Loucy (cell line): ENCODE results near the gene LMAN1L.

Experiments
- H2AFZ ChIP-seq: fragments of 200-600 bp; sonication (generic); 2 replicates; pipeline ENCODE4 v1.6.0; 2016; ENCODE audit warnings: antibody characterized with exemption, mild to moderate bottlenecking, low read length, moderate library complexity
- H3F3A ChIP-seq: fragments of 200-600 bp; 2 replicates; pipeline ENCODE4 v1.6.0; 2016; ENCODE audit warnings: antibody characterized with exemption, low read depth, mild to moderate bottlenecking
- H3K27me3 ChIP-seq: fragments of 200-600 bp; sonication (generic); 2 replicates; pipeline ENCODE4 v1.6.1; 2014; ENCODE audit warnings: low read length, mild to moderate bottlenecking; ENCODE audit not compliant: insufficient read depth, poor library complexity, severe bottlenecking
- H3K36me3 ChIP-seq: fragments of 200-600 bp; sonication (generic); 2 replicates; pipeline ENCODE4 v1.6.1; 2016; ENCODE audit warnings: low read length; ENCODE audit not compliant: insufficient read depth
- H3K4me1 ChIP-seq: fragments of 200-600 bp; sonication (generic); 2 replicates; pipeline ENCODE4 v1.5.1; 2014; ENCODE audit warnings: low read length, mild to moderate bottlenecking; ENCODE audit not compliant: insufficient read depth, poor library complexity, severe bottlenecking
- H3K4me2 ChIP-seq: fragments of 200-600 bp; sonication (generic); 2 replicates; pipeline ENCODE4 v1.6.0; 2014; ENCODE audit warnings: antibody characterized with exemption, low read length, low read depth, mild to moderate bottlenecking; ENCODE audit not compliant: poor library complexity, severe bottlenecking
- H3K4me3 ChIP-seq: fragments of 200-600 bp; sonication (generic); 2 replicates; pipeline ENCODE4 v1.5.1; 2014; ENCODE audit warnings: low read length, mild to moderate bottlenecking, mixed read lengths; ENCODE audit not compliant: poor library complexity, severe bottlenecking
- H3K79me2 ChIP-seq: fragments of 200-600 bp; sonication (generic); 2 replicates; pipeline ENCODE4 v1.6.1; 2014; ENCODE audit warnings: low read length; ENCODE audit not compliant: insufficient read depth
- H3K9ac ChIP-seq: fragments of 200-600 bp; sonication (generic); 2 replicates; pipeline ENCODE4 v1.6.0; 2014; ENCODE audit warnings: mild to moderate bottlenecking, low read depth, low read length, moderate library complexity; ENCODE audit not compliant: poor library complexity, severe bottlenecking
- H3K9me2 ChIP-seq: fragments of 200-600 bp; sonication (generic); replicated peaks from 2 replicates; pipeline ENCODE4 v1.6.1; 2016; ENCODE audit warnings: low read depth, low read length, mixed read lengths
- H3K9me3 ChIP-seq: fragments of 200-600 bp; sonication (generic); 2 replicates; pipeline ENCODE4 v1.6.1; 2014; ENCODE audit warnings: mild to moderate bottlenecking, antibody characterized with exemption, low read length, low read depth; ENCODE audit not compliant: insufficient read depth
- H4K20me1 ChIP-seq: fragments of 200-600 bp; sonication (generic); 2 replicates; pipeline ENCODE4 v1.6.0; 2014; ENCODE audit warnings: antibody characterized with exemption, low read length, mild to moderate bottlenecking; ENCODE audit not compliant: insufficient read depth, poor library complexity, severe bottlenecking
- EZH2phosphoT487 ChIP-seq: fragments of 200-600 bp; IDR thresholded peaks from 2 replicates; pipeline ENCODE4 v1.6.1; 2018; ENCODE audit warnings: antibody characterized with exemption, mild to moderate bottlenecking, moderate library complexity, borderline replicate concordance
- TF ChIP-seq, protein P1 (sequence below): fragments of 200-600 bp; sonication (generic); conservative IDR thresholded peaks from 2 replicates; pipeline ENCODE4 v1.5.1; 2014; ENCODE audit warnings: mild to moderate bottlenecking, antibody characterized with exemption, low read length

LMAN1L gene

DNA sequence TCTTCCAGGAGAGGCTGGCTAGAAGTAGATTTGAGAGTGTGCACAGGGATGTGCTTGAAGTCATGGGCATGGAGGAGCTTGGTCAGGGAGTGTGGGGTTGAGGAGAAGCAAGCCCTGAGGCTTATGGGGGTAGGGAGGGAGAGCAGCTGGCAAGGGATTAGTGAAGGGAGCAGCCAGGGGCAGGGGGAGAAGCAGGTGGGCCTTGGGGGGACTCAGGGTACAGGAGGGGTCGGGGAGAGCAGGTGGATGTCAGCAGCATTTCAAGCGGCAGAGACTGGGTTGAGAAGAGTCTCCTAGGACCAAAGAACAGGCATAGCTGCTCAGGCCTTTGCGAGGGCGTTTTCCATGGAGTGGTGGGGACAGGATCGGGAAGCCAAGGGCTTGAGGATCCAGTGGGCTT is 3.4 kb upstream of the LMAN1L start:
- Histone ChIP-seq H3K36me3 (peaks cover 8% of the 10 kb centered on the region; the same call in 1 of the 2 replicates), H3K4me1 (no peaks in the 10 kb centered on the region), H3F3A (no peaks in the 10 kb centered on the region; the same call in 1 of the 2 replicates), H3K4me3 (no peak overlapping the region), H3K9me2 (no peaks in the 10 kb centered on the region), H4K20me1 (no peaks in the 10 kb centered on the region), H3K9me3 (no peaks in the 10 kb centered on the region), H3K79me2 (no peaks in the 10 kb centered on the region), H2AFZ (no peak overlapping the region), H3K9ac (no peak overlapping the region), H3K27me3 (no peaks in the 10 kb centered on the region), H3K4me2 (no peak overlapping the region)
- TF ChIP-seq, protein P1, sequence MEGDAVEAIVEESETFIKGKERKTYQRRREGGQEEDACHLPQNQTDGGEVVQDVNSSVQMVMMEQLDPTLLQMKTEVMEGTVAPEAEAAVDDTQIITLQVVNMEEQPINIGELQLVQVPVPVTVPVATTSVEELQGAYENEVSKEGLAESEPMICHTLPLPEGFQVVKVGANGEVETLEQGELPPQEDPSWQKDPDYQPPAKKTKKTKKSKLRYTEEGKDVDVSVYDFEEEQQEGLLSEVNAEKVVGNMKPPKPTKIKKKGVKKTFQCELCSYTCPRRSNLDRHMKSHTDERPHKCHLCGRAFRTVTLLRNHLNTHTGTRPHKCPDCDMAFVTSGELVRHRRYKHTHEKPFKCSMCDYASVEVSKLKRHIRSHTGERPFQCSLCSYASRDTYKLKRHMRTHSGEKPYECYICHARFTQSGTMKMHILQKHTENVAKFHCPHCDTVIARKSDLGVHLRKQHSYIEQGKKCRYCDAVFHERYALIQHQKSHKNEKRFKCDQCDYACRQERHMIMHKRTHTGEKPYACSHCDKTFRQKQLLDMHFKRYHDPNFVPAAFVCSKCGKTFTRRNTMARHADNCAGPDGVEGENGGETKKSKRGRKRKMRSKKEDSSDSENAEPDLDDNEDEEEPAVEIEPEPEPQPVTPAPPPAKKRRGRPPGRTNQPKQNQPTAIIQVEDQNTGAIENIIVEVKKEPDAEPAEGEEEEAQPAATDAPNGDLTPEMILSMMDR: 0 out of 2 replicates have a peak, but pooled peaks have one; percentile 4
- TF ChIP-seq EZH2phosphoT487: no peak

DNA sequence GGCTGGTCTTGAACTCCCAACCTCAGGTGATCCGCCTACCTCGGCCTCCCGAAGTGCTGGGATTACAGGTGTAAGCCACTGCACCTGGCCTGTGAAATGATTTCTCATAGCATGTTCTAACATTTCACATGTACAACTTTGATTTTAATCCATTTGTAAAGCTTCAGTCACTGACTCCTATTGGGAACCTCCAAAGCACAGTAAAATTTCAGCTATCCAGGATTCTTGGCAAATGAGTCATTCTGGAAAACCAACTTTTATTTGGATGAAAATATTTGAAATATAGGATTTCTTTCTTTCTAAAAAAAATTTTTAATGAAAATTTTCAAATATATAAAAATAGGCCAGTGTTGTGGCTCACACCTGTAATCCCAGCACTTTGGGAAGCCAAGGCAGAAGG is 2.7 kb upstream of the LMAN1L start:
- no peaks in the 10 kb centered on the region for H3K9me2 ChIP-seq
- H3K9me3 ChIP-seq: no peaks in the 10 kb centered on the region
- no peaks in the 10 kb centered on the region for H4K20me1 ChIP-seq
- no peak overlapping the region for H3K9ac ChIP-seq
- H3F3A ChIP-seq: no peaks in the 10 kb centered on the region
- H3K4me2 ChIP-seq: no peak overlapping the region
- no peaks in the 10 kb centered on the region for H3K27me3 ChIP-seq
- H2AFZ ChIP-seq: no peak overlapping the region
- TF ChIP-seq, protein P1: no peak
- TF ChIP-seq EZH2phosphoT487: no peak
- H3K79me2 ChIP-seq: no peaks in the 10 kb centered on the region
- H3K4me3 ChIP-seq: no peak overlapping the region
- H3K36me3 ChIP-seq: peaks cover under 1% of the 10 kb centered on the region; the same call in 1 of the 2 replicates
- H3K4me1 ChIP-seq: no peaks in the 10 kb centered on the region

DNA sequence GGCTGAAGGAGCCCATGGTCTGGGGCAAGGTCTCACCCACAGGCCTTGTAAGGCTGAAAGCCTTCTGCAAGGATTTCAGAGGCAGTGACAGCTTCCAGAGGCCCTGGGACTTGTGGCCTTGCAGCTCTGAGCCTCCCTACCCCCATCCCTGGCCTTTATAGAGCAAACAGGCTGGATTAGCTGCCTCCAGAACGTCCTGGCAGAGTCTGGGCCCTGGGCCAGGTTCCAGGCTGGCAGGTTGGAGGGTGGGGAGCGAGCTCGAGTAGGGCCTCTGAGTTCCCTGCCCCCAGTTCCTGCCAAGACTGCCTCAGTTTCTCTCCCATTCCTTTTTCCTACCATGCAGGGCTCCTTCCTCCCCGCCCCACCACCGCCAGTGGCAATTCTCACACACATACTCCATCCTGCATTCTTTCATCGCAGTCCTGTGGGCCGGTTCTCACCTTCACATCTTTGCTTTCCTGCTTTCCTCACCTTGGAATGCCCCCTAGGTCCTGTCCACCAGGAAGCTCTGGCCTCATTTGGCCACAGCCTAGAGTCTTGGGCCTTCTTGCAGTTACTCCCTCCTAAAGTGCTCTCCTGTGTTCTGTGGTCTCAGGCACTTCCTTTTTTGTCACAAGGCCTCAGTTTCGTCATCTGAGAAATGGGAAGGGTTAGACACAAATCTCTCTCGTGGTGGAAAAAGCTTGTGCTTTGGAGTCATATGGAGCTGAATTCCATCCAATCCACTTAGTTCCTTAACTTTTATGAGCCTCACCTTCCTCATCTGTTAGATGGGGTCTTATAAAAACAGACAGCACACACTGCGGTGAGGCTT is 2.7 kb downstream of the LMAN1L start:
- Histone ChIP-seq H4K20me1 (no peaks in the 10 kb centered on the region), H3F3A (no peaks in the 10 kb centered on the region), H3K4me1 (no peaks in the 10 kb centered on the region), H3K79me2 (no peaks in the 10 kb centered on the region), H3K4me3 (no peak overlapping the region), H3K9ac (no peak overlapping the region), H3K4me2 (no peak overlapping the region), H3K27me3 (no peaks in the 10 kb centered on the region), H3K36me3 (no peaks in the 10 kb centered on the region), H3K9me2 (no peaks in the 10 kb centered on the region), H3K9me3 (no peaks in the 10 kb centered on the region), H2AFZ (no peak overlapping the region)
- TF ChIP-seq, protein P1: no peak
- no peak for TF ChIP-seq EZH2phosphoT487
